GM12872 (cell line): Measurements from ENCODE around the gene GALNTL6.

Experiments used
- TF ChIP-seq, protein P1 (sequence below): IDR thresholded peaks from 3 replicates; pipeline ENCODE4 v1.5.1; 2011; ENCODE audit warnings: low read depth, mild to moderate bottlenecking, low read length, moderate library complexity; ENCODE audit not compliant: insufficient read depth

The GALNTL6 gene

DNA sequence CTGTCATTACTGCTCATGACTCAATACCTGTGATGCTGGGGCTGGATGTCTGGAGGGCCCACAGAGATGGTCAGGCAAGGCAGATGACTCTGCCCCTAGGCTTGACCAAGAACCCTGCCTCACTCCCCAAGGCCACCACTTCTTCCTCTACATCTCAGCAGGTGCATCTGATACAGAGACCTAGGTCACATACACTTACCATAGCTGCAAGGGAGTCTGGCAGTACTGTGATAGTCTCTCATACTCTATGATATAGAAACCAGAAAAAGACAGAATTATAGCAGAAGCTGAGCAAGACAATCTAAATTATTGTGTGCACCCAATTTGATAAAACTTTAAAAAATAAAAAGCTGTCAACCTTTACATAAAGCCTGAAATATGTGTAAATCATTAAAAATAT lies 878.3 kb downstream of the GALNTL6 start:
- TF ChIP-seq, protein P1, sequence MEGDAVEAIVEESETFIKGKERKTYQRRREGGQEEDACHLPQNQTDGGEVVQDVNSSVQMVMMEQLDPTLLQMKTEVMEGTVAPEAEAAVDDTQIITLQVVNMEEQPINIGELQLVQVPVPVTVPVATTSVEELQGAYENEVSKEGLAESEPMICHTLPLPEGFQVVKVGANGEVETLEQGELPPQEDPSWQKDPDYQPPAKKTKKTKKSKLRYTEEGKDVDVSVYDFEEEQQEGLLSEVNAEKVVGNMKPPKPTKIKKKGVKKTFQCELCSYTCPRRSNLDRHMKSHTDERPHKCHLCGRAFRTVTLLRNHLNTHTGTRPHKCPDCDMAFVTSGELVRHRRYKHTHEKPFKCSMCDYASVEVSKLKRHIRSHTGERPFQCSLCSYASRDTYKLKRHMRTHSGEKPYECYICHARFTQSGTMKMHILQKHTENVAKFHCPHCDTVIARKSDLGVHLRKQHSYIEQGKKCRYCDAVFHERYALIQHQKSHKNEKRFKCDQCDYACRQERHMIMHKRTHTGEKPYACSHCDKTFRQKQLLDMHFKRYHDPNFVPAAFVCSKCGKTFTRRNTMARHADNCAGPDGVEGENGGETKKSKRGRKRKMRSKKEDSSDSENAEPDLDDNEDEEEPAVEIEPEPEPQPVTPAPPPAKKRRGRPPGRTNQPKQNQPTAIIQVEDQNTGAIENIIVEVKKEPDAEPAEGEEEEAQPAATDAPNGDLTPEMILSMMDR, result no peak

DNA sequence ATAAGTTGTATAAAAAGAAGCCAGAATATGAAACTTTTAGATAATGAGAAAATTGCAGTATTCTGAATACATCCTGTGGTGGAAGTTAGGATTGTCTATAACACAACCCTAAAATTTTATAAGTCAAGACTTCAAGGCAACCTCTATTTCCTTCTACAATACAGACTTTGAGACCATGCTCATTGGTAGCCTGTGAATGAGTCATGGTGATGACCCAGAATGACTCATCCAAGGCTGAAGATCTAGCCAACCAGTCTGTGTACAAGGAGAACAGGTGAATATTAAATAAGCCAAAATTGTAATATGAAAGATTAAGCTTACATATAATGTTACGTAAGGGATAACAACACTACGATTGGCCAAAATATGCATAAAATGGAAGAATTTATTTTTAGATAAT lies 879.5 kb downstream of the GALNTL6 start:
- TF ChIP-seq, protein P1, result no peak

DNA sequence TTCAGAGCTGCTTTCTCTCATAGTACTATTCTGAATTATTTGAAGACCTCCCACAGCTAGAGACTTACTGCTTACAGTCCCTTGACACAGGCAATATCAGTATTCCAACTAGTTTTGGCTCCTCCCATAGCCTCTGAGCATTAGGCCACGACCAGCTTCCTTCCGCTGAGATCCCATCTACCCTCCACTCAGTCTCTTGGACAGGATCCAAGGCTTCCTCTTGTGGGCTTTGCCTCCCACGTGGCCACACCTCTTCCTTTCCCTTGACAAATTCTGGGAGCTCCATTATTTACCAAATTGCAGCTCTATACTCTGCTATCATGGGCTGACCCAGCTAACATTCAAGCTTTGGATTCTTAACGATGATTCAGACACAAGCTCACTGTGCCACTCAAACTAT lies 885.1 kb downstream of the GALNTL6 start:
- TF ChIP-seq, protein P1, result no peak

DNA sequence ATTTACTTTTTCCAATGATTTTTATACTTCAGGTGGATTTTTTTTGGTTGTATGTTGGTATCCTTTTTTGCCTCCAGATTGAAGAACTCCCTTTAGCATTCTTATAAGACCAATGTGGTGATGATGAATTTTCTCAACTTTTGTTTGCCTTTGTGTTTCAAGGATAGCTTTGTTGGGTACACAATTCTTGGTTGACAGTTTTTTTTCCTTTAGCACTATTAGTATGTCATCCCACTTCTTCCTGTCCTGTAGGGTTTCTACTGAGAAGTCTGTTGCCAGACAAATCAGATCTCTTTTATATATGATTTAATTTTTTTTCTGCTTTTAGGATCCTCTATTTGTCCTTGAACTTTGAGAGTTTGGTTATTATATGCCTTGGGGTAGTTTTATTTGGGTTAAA lies 892.4 kb downstream of the GALNTL6 start:
- TF ChIP-seq, protein P1, result no peak

DNA sequence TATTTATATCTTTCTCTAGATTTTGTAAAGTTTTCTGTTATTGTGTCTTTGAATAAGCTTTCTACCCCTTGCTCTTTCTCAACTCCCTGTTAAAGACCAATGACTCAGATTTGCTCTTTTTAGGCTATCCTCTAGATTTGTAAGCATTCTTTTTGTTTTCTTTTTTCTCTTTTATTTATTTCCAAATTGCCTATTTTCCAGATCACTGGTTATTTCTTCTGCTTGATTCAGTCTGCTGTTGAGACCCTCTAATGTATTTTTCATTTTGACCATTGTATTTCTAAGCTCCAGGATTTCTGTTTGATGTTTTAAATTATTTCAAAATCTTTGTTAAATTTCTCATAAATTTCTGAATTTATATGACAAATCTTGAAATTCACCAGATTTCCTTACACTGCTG lies 892.8 kb downstream of the GALNTL6 start:
- TF ChIP-seq, protein P1, result no peak

DNA sequence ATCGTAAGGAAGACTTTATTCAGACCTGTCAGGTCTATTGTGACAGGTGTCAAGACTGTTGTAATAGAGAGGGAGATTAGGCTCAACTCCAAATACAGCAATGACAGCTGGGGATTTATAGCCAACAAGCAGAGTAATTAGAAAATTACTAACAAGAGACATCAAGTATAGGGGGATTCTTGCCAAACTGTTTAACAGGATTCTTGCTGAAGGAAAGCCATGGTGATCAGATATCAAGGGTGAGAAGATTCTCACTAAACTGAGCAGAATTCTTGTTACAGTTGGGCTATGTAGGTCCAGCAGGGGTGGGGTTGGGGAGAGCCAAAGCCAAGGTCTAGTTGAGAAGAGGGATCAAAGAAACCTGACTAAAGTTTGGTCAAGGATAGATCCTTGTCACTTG lies 894.4 kb downstream of the GALNTL6 start:
- TF ChIP-seq, protein P1, result no peak

DNA sequence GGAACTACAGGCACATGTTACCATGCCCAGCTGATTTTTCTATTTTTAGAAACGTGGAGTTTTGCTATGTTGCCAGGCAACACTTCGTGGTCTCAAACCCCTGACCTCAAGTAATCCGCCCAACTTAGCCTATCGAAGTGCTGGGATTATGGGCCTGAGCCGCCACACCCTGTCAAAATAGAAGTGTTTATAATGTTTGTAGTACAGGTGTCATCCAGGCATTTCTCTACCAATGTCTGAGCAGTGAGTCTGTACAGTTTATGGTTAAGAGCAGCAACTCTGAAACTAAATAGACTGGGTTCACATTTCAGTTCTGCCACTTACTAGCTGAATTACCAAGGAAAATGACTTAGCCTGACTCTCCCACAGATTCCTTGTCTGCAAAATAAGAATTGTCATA lies 895.0 kb downstream of the GALNTL6 start:
- TF ChIP-seq, protein P1, result no peak

DNA sequence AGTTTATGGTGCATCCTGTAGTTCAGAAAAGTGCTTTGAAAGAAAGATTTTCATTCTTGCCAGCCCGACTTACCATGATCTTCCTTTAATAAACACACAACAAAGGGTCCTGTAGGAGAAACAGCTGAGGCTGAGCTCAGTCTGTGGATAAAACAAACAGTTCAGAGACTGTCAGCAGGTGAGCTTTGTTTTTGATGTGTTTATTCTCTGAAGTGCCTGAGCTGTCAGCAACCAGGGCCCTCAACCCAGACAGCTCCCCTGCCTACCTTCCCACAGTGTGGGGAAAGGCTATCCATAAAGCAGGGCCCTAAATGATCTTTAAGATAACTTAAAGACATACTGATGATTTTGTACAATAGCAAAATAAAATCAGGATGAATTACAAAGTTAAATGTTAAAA lies 896.2 kb downstream of the GALNTL6 start:
- TF ChIP-seq, protein P1, result no peak
